ENCODE results near the gene BMI1. TPM values are rescaled to one million over a fixed set of nuclear protein-coding genes. Genes with fewer than 3 reads are reported as not detected.

Gene BMI1
- total RNA-seq, 3 donors from 2014 or later (not counting 1 experiment from before 2014, with no cell fraction given), result 60.5 to 69.8 (median 66.4) TPM

- no peaks in the 10 kb centered on the region for H3K36me3 Mint-ChIP-seq
- H3K4me1 ChIP-seq (ENCODE audit: control insufficient read depth, insufficient read depth, low read length), result no peaks in the 10 kb centered on the region
- no peak overlapping the region for H3K4me3 ChIP-seq (ENCODE audit: low read length)
- no peaks in the 10 kb centered on the region for H3K36me3 ChIP-seq (ENCODE audit: control insufficient read depth, insufficient read depth, low read length)
- no peak for DNase-seq
- H3K4me3 Mint-ChIP-seq, result no peak overlapping the region
- TF ChIP-seq CTCF (IDR thresholded peaks at IDR 0.05), result no peak
- no peak overlapping the region for H3K27ac Mint-ChIP-seq
- H3K9me3 ChIP-seq (ENCODE audit: control insufficient read depth, insufficient read depth, low read length), result no peaks in the 10 kb centered on the region
- no peak overlapping the region for H3K27ac ChIP-seq (ENCODE audit: low read length)
- peaks cover 9 to 24% of the 10 kb centered on the region in 2 donors for H3K27me3 Mint-ChIP-seq (ENCODE audit: low read depth in 2 of 2)
- intact Hi-C loops (cut with micrococcal nuclease), result no loop called here
- no peaks in the 10 kb centered on the region for H3K9me3 Mint-ChIP-seq
- H3K27me3 ChIP-seq (ENCODE audit: control insufficient read depth, insufficient read depth, low read length), result no peaks in the 10 kb centered on the region
- 82% methylated on average over 3 of the region's 3 CpGs for WGBS (ENCODE audit: insufficient coverage)
- ATAC-seq, result no peak
- no peaks in the 10 kb centered on the region for H3K4me1 Mint-ChIP-seq
Measured at GRCh38 chr10:22285130-22285529, 35.8 kb upstream of the BMI1 start.

GRCh38 chr10:22293747-22294404, 27.0 kb upstream of the BMI1 start:
- H3K27ac Mint-ChIP-seq, result no peak overlapping the region
- WGBS (ENCODE audit: insufficient coverage), result 95% methylated on average over 1 of the region's 3 CpGs
- no peaks in the 10 kb centered on the region for H3K36me3 Mint-ChIP-seq
- Histone ChIP-seq H3K4me3 (ENCODE audit: low read length) (no peak overlapping the region), H3K36me3 (ENCODE audit: control insufficient read depth, insufficient read depth, low read length) (no peaks in the 10 kb centered on the region), H3K27me3 (ENCODE audit: control insufficient read depth, insufficient read depth, low read length) (no peaks in the 10 kb centered on the region), H3K27ac (ENCODE audit: low read length) (no peak overlapping the region), H3K9me3 (ENCODE audit: control insufficient read depth, insufficient read depth, low read length) (no peaks in the 10 kb centered on the region), H3K4me1 (ENCODE audit: control insufficient read depth, insufficient read depth, low read length) (no peaks in the 10 kb centered on the region)
- H3K9me3 Mint-ChIP-seq, result no peaks in the 10 kb centered on the region
- TF ChIP-seq CTCF (IDR thresholded peaks at IDR 0.05), result no peak
- no peaks in the 10 kb centered on the region for H3K4me1 Mint-ChIP-seq
- intact Hi-C loops (cut with micrococcal nuclease), result no loop called here
- ATAC-seq (no peak), DNase-seq (no peak)
- no peak overlapping the region for H3K4me3 Mint-ChIP-seq
- peaks cover 22 to 29% of the 10 kb centered on the region in 2 donors for H3K27me3 Mint-ChIP-seq (ENCODE audit: low read depth in 2 of 2)

GRCh38 chr10:22294694-22295093, 26.2 kb upstream of the BMI1 start:
- Mint-ChIP-seq H3K9me3 (no peaks in the 10 kb centered on the region), H3K4me1 (no peaks in the 10 kb centered on the region), H3K4me3 (no peak overlapping the region), H3K27me3 (ENCODE audit: low read depth in 2 of 2) (peaks cover 22 to 25% of the 10 kb centered on the region in 2 donors), H3K36me3 (no peaks in the 10 kb centered on the region), H3K27ac (no peak overlapping the region)
- H3K9me3 ChIP-seq (ENCODE audit: control insufficient read depth, insufficient read depth, low read length), result no peaks in the 10 kb centered on the region
- H3K4me3 ChIP-seq (ENCODE audit: low read length), result no peak overlapping the region
- no peak for DNase-seq
- no peak for ATAC-seq
- intact Hi-C loops (cut with micrococcal nuclease), result no loop called here
- no peak for TF ChIP-seq CTCF (IDR thresholded peaks at IDR 0.05)
- H3K36me3 ChIP-seq (ENCODE audit: control insufficient read depth, insufficient read depth, low read length), result no peaks in the 10 kb centered on the region
- no peaks in the 10 kb centered on the region for H3K27me3 ChIP-seq (ENCODE audit: control insufficient read depth, insufficient read depth, low read length)
- H3K4me1 ChIP-seq (ENCODE audit: control insufficient read depth, insufficient read depth, low read length), result no peaks in the 10 kb centered on the region
- H3K27ac ChIP-seq (ENCODE audit: low read length), result no peak overlapping the region
- WGBS (ENCODE audit: insufficient coverage), result 56% methylated on average over 1 of the region's 2 CpGs

- Mint-ChIP-seq H3K36me3 (no peaks in the 10 kb centered on the region), H3K4me1 (no peaks in the 10 kb centered on the region), H3K27ac (no peak overlapping the region), H3K4me3 (no peak overlapping the region), H3K9me3 (no peaks in the 10 kb centered on the region), H3K27me3 (ENCODE audit: low read depth in 2 of 2) (peaks cover 18 to 34% of the 10 kb centered on the region in 2 donors)
- Histone ChIP-seq H3K27ac (ENCODE audit: low read length) (no peak overlapping the region), H3K4me1 (ENCODE audit: control insufficient read depth, insufficient read depth, low read length) (no peaks in the 10 kb centered on the region), H3K4me3 (ENCODE audit: low read length) (no peak overlapping the region), H3K27me3 (ENCODE audit: control insufficient read depth, insufficient read depth, low read length) (no peaks in the 10 kb centered on the region), H3K36me3 (ENCODE audit: control insufficient read depth, insufficient read depth, low read length) (no peaks in the 10 kb centered on the region), H3K9me3 (ENCODE audit: control insufficient read depth, insufficient read depth, low read length) (no peaks in the 10 kb centered on the region)
- no peak for TF ChIP-seq CTCF (IDR thresholded peaks at IDR 0.05)
- no peak for DNase-seq
- intact Hi-C loops (cut with micrococcal nuclease), result no loop called here
- 98% methylated on average over 4 of the region's 4 CpGs for WGBS (ENCODE audit: insufficient coverage)
- no peak for ATAC-seq
Measured at GRCh38 chr10:22301193-22301592, 19.7 kb upstream of the BMI1 start.
